HFF-Myc (cell line): Measurements from ENCODE around the gene SNTA1.

Source experiments
- DNase-seq: peaks from one replicate; pipeline ENCODE4 v3.0.0-alpha.2; 2011; ENCODE audit warnings: low read depth; ENCODE audit errors: extremely low read depth
- H3K4me3 ChIP-seq: replicated peaks from 2 replicates; pipeline ENCODE4 v1.5.1; 2011; ENCODE audit warnings: low read depth, mild to moderate bottlenecking, control low read depth, low read length
- TF ChIP-seq, protein P1 (sequence below): IDR thresholded peaks from 2 replicates; pipeline ENCODE4 v1.5.1; 2012; ENCODE audit warnings: mild to moderate bottlenecking, low read depth, low read length, control low read depth; ENCODE audit errors: missing control alignments

SNTA1 gene

DNA sequence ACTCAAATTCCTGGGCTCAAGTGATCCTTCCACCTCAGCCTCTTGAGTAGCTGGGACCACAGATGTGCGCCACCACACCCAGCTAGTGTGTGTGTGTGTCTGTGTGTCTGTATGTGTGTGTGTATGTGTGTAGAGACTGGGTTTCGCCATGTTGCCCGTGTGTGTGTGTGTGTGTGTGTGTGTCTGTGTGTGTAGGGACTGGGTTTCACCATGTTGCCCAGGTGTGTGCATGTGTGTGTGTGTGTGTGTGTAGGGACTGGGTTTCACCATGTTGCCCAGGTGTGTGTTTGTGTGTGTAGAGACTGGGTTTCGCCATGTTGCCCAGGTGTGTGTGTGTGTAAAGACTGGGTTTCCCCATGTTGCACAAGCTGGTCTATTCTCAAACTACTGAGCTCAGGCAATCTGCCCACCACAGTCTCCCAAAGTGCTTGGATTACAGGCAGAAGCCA, 70.5 kb downstream of the SNTA1 start:
- TF ChIP-seq, protein P1, sequence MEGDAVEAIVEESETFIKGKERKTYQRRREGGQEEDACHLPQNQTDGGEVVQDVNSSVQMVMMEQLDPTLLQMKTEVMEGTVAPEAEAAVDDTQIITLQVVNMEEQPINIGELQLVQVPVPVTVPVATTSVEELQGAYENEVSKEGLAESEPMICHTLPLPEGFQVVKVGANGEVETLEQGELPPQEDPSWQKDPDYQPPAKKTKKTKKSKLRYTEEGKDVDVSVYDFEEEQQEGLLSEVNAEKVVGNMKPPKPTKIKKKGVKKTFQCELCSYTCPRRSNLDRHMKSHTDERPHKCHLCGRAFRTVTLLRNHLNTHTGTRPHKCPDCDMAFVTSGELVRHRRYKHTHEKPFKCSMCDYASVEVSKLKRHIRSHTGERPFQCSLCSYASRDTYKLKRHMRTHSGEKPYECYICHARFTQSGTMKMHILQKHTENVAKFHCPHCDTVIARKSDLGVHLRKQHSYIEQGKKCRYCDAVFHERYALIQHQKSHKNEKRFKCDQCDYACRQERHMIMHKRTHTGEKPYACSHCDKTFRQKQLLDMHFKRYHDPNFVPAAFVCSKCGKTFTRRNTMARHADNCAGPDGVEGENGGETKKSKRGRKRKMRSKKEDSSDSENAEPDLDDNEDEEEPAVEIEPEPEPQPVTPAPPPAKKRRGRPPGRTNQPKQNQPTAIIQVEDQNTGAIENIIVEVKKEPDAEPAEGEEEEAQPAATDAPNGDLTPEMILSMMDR: no peak

DNA sequence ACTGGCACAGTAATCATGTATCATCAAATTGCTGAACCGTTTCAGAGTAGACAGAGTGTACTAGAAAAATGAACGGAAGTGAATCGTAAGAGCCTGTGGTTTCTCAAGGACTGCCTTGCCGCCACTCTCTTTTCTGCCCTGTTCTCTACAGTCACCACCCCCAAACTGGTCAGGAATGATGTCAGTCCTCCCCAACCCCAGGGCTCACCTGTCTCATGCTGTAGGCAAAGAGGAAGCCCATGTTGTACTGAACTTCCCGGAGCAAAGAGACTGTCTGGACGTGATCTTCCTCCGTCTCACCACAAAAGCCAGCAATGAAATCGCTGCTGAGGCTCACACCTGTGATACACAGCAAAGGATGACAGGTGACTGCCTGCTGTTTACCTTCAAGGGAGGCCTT, 73.3 kb downstream of the SNTA1 start:
- H3K4me3 ChIP-seq: no peak overlapping the region
- no peak for DNase-seq
- TF ChIP-seq, protein P1: no peak

More for the DNA sequence above, 70.5 kb downstream of the SNTA1 start:
- no peak for DNase-seq
- no peak overlapping the region for H3K4me3 ChIP-seq

DNA sequence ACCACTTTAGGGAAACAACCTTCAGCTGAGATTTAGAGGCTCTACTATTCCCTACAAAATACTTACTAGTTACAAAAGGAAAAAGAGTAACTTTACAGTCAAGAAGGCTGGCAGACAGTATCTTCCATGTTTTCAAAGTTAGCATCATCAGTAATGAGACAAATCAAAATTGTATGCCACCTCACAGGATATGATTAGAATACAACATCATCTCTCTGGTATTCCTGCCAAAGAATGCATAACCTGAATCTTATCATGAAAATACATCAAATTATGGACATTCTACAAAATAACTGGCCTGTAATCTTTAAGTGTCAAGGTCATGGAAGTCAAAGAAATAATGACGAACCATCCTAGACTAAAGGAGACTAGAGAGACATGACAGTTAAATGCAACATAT, 80.7 kb downstream of the SNTA1 start:
- TF ChIP-seq, protein P1: no peak
- DNase-seq: no peak
- no peak overlapping the region for H3K4me3 ChIP-seq

DNA sequence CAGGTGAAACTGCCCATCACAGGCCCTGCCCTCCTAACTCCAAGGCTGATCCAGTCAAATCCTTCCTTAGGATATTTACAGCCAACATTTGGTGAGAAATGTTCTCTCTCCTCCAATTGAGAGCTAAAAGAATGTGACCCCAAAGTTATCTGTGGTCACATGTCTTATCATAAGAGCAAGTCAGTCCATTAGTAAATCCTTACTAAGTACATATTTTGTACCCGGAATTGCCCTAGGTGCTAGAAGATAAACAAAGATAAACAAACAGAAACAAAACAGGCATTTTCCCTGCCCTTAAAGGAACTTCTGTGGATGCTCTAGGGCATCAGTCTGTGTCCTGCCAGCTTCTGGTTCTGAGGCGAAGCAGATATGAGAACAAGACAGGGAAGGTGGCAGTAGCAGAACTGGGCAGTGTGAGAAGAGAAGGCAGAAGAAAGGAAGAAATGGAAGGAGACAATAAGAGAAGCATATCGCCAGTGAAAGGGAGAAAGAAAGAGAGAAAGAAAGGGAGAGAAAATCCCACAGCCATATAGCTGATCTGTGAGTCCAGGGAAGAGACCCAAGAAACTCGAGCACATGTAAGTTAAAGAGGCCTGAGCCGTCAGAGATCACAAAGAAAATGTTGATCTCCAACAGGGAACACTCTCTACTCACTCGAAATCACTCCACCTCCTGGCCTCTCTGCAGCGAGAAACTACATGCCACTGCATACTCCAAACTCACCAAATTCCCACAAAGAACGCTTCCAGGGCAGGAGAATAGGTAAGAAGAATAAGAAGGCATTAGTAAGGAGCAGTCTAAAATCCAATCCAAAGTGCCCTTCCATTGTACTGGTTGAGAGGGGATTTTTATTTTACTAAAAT, 83.9 kb downstream of the SNTA1 start:
- TF ChIP-seq, protein P1: no peak

More for the DNA sequence above, 83.9 kb downstream of the SNTA1 start:
- no peak overlapping the region for H3K4me3 ChIP-seq
- DNase-seq: no peak
